Measurements from ENCODE around the gene C16orf54. TPM values are rescaled to one million over a fixed set of nuclear protein-coding genes. Genes with fewer than 3 reads are reported as not detected.

The C16orf54 gene
- total RNA-seq, 1 experiment from 2014 or later, result 0.18 TPM

DNA sequence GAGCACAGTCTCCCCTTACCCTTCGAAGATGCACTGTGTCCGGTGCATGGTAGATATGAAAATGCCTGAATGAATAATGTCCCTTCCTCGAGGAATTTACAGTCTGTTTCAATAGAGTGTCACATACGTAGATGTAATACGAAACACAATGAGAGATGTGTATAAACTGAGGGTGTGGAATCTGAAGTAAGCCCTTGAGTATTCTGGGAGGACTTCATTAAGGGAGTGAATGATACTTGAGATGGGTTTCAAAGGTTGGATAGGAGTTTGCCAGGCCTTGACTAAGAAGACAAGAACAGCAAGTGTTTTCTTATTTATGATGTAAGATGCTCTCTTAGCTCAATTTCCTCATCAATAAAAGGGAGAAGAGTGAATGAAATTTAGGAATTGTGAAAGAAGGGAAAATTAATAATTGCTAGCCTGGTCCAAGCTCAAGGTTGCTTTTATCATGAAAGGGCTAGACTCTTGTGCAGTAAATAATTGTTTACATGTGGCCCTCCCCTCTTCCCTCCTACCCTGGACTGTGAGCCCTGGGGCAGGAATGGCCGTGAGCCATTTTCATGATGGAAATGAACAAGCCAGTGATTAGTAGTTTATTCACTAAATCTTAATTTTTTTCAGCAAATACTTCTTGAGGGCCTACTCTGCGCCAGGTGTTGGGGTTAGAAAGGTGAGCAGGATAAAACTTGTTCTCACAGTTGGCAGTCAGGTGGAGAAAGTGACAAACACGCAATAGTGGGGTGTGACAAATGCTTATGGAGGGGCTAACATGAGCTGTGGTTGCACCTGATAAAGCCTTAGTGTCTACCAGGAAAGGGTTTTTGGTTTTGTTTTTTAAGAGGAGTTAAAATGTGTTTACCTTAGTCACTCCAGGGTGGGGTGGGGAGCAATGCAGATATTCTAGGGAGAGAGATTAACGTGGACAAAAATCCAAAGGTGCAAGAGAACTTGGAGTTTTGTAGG, 46.3 kb upstream of the C16orf54 start:
- no TSS peak for BruUV-seq (replicated peaks)
- H3K36me3 ChIP-seq (ENCODE audit: control insufficient read depth, insufficient read depth, low read length), result no peaks in the 10 kb centered on the region; the same call in 1 of the 2 replicates
- peak overlapping the region; percentile 87 to 93 for H3K4me3 ChIP-seq (ENCODE audit: low read depth in 2 of 2, low read length in 2 of 2)
- intact Hi-C loops (cut with micrococcal nuclease; ENCODE audit: unreplicated experiment) (no loop called here), in situ Hi-C loops (cut with HindIII; ENCODE audit: low pct_unique_long_range_greater_than_20kb, low sequenced_read_pairs) (no loop called here)
- ChIA-PET POLR2A (interaction anchor here (0.6 kb wide), 1 partner anchor 30 kb away, joined by 5 read pairs; no protein-coding TSS in a partner anchor), CTCF (no interaction called here)
- no peak for ATAC-seq
- H3K9me3 ChIP-seq (ENCODE audit: control insufficient read depth, insufficient read depth, low read depth, low read length), result no peaks in the 10 kb centered on the region
- H3K27ac ChIP-seq (ENCODE audit: low read length), result peak overlapping the region; percentile 94
- peaks cover 12% of the 10 kb centered on the region for H3K4me1 ChIP-seq (ENCODE audit: control insufficient read depth, insufficient read depth, low read length)
- TF ChIP-seq CTCF (IDR thresholded peaks at IDR 0.05) (no peak), REST (IDR thresholded peaks at IDR 0.05; ENCODE audit: insufficient read depth in 1 of 2, low read depth in 2 of 2, low read length in 1 of 2) (no peak), POLR2AphosphoS5 (IDR thresholded peaks at IDR 0.05; ENCODE audit: low read depth, low read length) (no peak), TCF7L2 (IDR thresholded peaks at IDR 0.05; ENCODE audit: low read depth, low read length) (no peak), SIN3A (IDR thresholded peaks at IDR 0.05; ENCODE audit: borderline replicate concordance, insufficient read depth, low read depth, low read length) (no peak)
- no peaks in the 10 kb centered on the region for H3K27me3 ChIP-seq (ENCODE audit: control insufficient read depth, insufficient read depth, low read length)
- DNase-seq (ENCODE audit: low read depth, low spot score), result no peak

GRCh38 chr16:29790949-29791844, 45.4 kb upstream of the C16orf54 start:
- intact Hi-C loops (cut with micrococcal nuclease; ENCODE audit: unreplicated experiment), result no loop called here
- CTCF ChIA-PET, result interaction anchor here (0.7 kb wide), 1 partner anchor 91 kb away, joined by 3 read pairs; no protein-coding TSS in a partner anchor
- BruUV-seq (replicated peaks), result TSS peak; percentile 84

More at GRCh38 chr16:29790949-29791844, 45.4 kb upstream of the C16orf54 start:
- 0 out of 2 replicates have a peak, but pooled peaks have one; percentile 16 for TF ChIP-seq SIN3A (IDR thresholded peaks at IDR 0.05; ENCODE audit: borderline replicate concordance, insufficient read depth, low read depth, low read length)
- TF ChIP-seq CTCF (IDR thresholded peaks at IDR 0.05), result no peak
- TF ChIP-seq TCF7L2 (IDR thresholded peaks at IDR 0.05; ENCODE audit: low read depth, low read length), result no peak
- no peak for TF ChIP-seq POLR2AphosphoS5 (IDR thresholded peaks at IDR 0.05; ENCODE audit: low read depth, low read length)
- TF ChIP-seq REST (IDR thresholded peaks at IDR 0.05; ENCODE audit: insufficient read depth in 1 of 2, low read depth in 2 of 2, low read length in 1 of 2), result no peak
- peak; percentile 59 for ATAC-seq
- no peak for DNase-seq (ENCODE audit: low read depth, low spot score)
- H3K27ac ChIP-seq (ENCODE audit: low read length), result peak overlapping the region; percentile 94
- peaks cover 12% of the 10 kb centered on the region for H3K4me1 ChIP-seq (ENCODE audit: control insufficient read depth, insufficient read depth, low read length)
- H3K4me3 ChIP-seq (ENCODE audit: low read depth in 2 of 2, low read length in 2 of 2), result peak overlapping the region; percentile 87 to 93
- H3K36me3 ChIP-seq (ENCODE audit: control insufficient read depth, insufficient read depth, low read length), result no peaks in the 10 kb centered on the region; the same call in 1 of the 2 replicates
- in situ Hi-C loops (cut with HindIII; ENCODE audit: low pct_unique_long_range_greater_than_20kb, low sequenced_read_pairs), result no loop called here
- H3K9me3 ChIP-seq (ENCODE audit: control insufficient read depth, insufficient read depth, low read depth, low read length), result no peaks in the 10 kb centered on the region
- POLR2A ChIA-PET, result no interaction called here
- no peaks in the 10 kb centered on the region for H3K27me3 ChIP-seq (ENCODE audit: control insufficient read depth, insufficient read depth, low read length)

All from Panc1 (cell line).